ENCODE measurements around the gene SOST.

Gene SOST

DNA sequence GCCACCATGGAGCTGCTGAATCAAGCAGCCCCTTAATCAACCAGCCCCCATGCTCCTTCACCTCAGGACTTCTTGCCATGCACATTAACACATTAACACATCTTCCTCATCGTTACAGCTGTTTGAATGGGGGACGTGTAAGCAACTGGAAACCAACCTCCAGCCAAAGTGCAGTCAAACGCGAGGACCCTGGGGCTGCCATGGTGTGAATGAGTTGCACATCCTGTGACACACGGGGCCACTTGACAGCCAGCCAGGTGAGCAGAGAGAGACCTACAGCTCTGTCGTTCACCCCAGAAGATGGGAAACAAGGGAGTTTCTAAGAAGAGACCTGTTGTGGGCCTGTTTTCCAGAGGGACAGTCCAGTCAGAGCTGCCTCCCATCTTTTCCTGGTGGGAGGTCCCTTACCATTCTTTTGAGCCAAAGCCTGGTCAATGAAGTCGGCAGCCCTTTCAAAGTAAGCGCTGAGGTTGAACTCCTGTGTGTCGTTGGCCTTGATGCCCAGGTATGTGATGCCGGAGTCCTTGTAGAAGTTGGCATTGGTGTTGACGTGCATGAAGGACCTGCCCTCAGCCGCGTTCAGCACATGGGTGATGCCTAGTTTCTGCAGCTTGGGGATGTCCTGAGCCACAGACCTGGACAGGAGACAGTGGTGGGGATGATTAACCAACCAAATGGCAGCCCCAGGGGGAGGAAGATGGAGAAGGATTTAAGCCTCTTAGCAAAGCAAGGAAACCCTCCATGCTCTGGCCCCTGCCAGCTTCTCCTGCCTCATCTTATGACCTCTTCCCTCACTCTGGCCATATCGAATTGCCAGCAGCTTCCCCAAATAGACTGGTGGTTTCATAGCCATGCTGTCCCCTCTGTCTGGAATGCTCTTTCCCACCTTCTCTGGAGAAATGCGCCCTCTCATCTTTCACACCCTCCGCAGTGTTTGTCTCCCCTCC lies 16.0 kb upstream of the SOST start:
- DNase-seq: no peak

DNA sequence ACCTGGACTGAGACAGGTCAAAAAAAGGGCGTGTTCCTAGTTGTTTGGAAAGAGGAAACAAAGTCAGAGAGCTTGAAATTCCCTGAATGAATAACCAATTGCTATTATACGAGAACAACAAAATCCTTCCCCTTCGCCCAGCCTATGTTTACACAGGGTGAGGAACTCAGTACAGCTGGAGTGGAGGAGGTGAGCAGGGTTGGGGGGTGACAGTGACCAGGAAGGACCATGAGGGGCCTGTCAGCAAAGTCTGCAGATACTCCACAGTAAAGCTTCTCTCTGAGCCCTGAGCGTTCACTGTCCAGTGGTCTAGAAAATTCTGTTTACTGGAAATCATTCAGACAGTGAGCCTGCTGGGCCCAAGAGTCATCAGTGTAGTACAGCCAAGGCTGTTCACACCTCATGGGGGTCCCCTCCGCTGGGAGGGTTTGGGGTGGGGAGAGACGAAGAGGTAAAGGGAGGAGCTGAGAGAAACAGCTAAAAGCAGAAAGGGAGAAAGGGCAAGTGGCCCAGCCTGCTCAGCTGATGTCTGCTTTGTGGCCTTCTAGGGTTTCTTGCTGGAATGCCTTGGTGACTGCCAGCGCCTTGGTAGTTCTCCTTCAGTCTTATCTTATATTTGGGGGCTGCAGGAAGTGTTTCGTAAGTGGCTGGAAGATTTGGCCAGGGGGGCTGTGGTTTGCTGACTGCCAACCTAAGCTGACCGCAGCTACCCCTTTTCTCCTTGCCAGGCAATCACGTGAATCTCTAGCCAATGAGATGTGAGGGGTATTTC lies 14.5 kb upstream of the SOST start:
- no peak for DNase-seq

GRCh38 chr17:43771463-43771862 lies 12.9 kb upstream of the SOST start:
- DNase-seq: no peak

DNA sequence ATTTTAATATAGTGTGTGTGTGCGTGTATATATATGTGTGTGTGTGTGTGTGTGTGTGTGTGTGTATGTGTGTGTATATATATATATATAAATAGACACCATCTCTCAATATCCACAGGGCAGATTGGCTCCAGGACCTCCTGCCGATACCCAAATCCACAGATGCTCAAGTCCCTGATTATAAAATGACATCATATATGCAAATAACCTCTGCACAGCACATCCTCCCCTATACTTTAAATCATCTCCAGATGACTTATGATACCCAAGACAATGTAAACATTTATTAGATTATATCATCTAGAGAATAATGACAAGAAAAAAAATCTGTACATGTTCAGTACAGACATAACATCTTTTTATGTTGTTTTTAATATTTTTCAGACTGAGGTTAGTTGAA lies 12.4 kb upstream of the SOST start:
- no peak for DNase-seq

DNA sequence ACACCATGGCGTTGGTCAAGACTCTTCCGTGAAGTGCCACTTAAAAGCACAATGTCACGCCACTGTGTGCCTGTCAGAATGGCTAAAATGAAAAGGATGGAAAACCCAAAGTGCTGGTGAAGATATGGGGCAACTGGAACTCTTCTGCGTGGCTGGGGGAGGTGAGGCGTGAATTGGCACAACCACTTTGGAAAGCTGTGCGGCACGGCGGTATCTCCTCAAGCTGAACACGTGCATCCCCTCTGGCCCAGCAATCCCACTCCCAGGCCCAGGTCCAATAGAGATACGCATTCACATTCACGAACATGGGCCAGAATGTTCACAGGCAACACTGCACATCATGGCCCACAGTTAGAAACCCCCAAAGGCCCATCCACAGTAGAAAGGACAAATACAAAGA lies 11.3 kb upstream of the SOST start:
- DNase-seq: no peak

DNA sequence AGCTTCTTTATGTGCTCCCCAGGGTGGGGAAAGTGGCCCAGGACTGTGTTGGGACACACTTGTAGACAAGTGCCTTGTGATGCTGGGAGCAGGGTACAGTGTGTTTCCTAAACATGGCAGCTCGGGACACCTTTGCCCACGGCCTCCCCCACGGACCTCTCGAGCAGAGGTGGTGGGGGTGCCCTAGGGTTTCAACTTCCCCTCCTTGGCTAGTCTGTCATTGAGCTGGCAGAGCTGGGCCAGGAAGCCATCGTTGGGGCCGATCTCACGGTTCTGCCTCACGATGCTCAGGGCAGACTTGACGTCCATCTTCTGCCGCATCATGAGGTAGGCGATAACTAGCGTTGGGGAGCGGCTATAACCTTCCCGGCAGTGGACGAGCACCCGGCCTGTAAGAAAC lies 10.8 kb upstream of the SOST start:
- DNase-seq: no peak

- DNase-seq: no peak
Observed at GRCh38 chr17:43768943-43769342, 10.4 kb upstream of the SOST start.

DNA sequence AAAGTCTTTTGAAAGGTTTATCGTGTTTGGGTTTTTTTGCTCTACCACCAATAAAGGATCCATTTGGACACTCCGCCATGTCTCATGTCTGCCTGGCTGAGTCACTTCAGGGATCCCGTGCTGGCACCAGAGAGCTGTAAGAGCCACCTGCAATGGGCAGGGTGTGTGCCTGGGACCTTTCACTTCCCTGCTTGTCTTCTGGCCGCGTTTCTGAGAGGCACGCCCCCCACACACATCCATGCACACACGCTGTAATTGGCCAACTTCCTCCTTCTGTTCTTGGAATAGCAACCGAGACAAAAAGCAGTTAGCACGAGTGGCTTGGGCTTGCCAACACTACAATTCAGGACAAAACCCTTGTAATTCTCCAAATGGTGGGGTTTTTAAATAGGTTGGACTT lies 9.8 kb upstream of the SOST start:
- DNase-seq: no peak

GRCh38 chr17:43767713-43768059 lies 9.1 kb upstream of the SOST start:
- no peak for DNase-seq

DNA sequence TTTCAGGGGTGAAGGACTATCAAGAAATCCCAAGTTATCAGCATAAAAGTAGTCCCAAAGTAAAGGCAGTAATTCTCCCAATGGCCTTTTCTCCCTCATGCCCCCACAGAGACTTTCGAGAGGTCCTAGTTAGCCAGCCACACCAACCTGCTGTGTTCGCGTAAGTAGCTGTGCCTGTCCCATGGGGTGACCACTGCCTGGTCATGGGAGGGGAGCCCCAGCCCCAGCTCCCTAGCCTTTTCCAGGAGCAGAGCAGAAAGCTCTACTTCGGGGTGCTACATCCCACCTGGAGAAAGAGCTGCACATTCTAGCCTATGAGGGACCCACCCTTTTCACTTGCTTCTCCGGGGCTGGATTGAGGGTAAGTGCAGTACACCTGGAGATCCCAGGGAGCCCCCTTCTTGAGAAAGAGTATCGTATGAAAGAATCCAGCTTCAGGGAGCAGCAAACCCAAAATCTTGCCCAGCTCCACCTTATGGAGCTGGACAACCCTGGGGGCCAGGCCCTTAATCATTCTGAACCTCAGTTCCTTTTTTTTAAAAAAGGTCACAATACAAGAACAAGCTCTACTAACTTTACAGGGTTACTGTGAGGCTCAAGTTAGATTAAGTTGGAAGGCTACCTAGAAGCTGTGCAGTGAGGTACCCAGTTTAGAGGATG lies 8.6 kb upstream of the SOST start:
- no peak for DNase-seq

DNA sequence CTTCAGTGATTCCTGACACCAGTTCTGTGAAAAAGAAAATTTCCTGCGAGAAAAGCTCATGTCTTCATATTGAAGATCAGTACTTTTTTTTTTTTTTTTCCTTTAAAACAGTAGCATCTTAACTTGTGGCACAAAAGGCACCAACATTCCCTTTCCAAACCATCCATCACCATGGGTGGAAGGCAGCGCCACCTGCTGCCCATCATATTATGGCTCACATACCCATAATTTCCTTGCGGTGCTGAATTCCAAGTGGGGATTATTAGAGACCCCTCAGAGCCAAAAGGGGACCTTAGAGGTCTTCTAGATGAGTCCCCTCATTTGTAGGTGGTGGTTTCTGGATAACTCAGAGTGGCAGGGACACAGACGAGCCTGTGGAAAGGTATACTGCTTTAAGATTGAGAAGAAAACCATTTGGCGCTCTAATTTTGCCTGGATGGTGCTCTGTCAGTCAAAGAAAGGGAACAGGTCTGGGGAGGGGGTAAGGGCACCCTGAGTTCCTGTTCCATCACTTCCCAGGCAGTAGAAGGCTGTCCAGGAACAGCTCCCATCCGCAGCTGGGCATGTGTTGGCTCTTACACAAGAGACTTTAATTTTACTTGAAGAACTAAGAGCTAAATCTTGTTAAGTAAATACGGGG lies 7.9 kb upstream of the SOST start:
- DNase-seq: no peak

DNA sequence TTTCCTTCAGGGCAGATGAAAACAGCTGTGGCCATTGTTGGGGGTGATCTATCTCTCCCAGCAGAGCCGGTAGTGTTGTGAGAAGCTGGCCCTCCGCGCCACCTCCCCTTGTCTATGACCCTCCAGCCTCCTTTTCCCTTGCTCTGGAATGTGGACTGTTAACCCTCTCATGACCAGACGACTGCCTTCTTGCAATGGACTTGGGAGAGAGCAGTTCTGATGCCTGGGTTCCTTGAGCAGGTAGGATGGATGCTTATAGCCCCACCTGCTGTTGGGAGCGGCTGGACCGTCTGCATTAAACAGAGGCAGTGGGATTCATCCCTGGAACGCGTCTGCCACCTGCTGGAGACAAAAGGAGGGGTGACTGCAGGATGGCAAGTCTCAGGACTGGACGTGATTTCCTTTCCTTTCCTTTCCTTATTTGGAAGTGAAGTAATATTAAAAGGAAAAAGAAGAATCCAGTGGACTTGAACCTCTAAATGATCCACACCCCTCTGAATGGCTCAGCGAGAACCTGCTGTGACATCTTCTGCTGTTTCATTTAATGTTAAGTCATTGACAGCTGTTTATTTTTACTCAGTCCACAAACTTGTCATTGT lies 1.8 kb upstream of the SOST start:
- DNase-seq: peak; percentile 92

DNA sequence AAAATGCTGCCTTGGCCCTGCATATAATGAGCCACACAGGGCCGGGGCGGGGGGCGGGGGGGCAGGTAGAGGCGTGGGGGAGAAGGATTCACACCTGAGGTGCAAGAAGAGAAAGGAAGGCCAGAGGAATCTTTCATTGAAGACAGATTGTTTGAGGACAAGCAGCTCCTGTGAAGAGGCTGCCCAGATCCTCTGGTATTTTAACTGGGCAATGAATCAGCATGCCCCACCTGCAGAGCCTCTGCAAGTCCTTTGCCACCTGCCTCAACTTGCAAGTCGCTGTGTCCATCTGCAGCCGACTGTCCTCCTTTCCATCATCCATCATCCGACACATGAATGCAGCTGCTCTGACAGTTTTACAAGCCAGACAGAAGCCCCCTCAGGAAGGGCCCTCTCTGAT lies 1.2 kb upstream of the SOST start:
- no peak for DNase-seq

DNA sequence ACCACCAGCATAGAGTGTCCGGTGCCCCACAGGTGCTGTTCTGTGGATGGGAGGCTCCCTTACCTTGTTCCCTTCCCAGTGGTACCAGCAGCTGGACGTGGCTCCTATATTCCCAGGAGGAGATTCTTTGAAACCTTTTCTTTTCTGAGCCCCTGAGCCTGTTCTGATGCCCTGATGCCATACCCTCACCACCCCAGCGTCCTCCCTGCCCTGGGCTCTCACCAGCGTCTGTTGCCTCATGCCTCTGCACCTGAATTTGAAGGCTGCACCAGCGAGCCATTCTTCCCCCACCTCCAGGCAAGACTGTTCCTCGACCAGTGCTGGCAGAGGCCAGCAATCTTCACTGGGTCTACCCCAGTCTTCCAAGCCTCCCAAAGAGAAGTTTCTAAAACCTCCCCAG lies 505 bp downstream of the SOST start:
- DNase-seq: no peak

GRCh38 chr17:43757171-43757660 lies 1.4 kb downstream of the SOST start:
- DNase-seq: peak; percentile 3

DNA sequence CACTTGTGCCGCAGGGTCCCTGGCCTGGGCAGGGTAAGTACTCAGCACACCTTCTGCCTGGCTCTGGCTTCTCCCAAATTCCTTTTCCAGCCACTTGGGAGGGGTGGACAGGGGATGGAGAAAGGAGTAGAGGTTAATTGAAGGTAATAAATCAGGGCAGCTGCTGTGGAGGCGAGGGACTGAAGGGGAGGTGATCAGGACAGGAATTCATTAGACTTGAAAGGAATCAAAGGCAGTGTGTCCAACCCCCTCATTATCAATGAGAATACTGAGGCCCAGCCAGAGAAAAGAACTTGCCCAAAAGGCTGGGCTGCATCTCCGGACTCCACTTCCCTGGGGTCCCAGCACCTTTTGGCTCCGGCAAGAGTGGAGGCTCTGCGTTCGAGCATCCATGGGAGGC lies 2.4 kb downstream of the SOST start:
- DNase-seq: no peak

- peak; percentile 63 for DNase-seq
Observed at GRCh38 chr17:43755389-43755875, 3.2 kb downstream of the SOST start.

- no peak for DNase-seq
Observed at GRCh38 chr17:43754947-43755346, 3.6 kb downstream of the SOST start.

- DNase-seq: no peak
Observed at GRCh38 chr17:43753493-43754129, 5.0 kb downstream of the SOST start.

DNA sequence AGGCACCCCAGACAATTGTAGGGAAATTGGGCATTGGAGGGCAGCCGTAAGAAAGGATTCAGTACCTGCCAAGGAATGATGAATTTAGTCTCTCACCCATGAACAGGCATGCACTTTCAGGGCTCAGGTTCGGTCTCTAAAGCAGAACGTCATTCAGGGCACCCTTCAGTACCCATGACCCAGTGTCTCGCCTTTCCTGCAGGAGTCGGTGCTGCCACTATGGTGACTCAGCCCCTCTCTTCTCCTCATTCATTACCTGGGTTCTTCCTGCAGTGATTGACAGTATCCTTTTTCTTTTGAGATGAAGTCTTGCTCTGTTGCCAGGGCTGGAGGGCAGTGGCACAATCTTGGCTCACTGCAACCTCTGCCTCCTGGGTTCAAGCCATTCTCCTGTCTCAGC lies 8.4 kb downstream of the SOST start:
- DNase-seq: no peak

GRCh38 chr17:43745541-43745940 lies 13.1 kb downstream of the SOST start:
- no peak for DNase-seq

DNA sequence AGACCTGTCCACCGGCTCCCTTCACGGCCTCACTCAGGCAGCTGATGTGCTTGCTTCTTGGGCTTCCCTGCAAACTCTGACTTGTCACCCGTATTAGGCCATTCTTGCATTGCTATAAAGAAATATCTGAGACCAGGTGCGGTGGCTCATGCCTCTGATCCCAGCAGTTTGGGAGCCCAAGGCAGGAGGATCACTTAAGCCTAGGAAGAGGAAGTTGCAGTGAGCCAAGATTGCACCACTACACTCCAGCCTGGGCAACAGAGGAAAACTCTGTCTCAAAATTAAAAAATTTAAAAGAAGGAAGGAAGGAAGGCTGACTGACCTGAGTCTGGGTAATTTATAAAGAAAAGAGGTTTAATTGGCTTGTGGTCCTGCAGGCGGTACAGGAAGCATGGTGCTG lies 17.0 kb downstream of the SOST start:
- DNase-seq: no peak
